ENCODE results near the gene CHAT. TPM values are rescaled to one million over a fixed set of nuclear protein-coding genes. Genes with fewer than 3 reads are reported as not detected.
A peak's percentile ranks its signal among the peaks of the same experiment; 100 is the strongest.

CHAT gene
- total RNA-seq, 1 donor from 2014 or later = not detected

DNA sequence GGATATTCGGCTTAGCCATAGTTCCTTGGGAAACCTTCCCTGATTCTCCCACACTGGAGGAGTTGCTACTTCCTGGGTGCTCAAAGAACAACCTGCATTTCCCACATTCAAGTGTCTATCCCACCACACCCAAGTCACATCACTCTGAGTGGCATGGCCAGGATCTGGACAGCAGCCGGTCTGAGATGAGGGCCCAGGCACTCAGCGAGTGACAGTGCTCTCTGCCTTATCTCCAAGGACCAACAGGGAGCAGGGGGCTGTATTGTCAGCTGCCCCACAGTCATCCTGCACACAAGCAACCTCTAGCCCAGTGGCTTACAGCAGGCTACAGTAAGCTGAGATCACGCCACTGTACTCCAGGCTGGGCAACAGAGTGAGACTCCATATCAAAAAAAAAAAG, 19.8 kb upstream of the CHAT start:
- no peak for DNase-seq
- no peaks in the 10 kb centered on the region for H3K4me1 ChIP-seq
- TF ChIP-seq, protein P1, sequence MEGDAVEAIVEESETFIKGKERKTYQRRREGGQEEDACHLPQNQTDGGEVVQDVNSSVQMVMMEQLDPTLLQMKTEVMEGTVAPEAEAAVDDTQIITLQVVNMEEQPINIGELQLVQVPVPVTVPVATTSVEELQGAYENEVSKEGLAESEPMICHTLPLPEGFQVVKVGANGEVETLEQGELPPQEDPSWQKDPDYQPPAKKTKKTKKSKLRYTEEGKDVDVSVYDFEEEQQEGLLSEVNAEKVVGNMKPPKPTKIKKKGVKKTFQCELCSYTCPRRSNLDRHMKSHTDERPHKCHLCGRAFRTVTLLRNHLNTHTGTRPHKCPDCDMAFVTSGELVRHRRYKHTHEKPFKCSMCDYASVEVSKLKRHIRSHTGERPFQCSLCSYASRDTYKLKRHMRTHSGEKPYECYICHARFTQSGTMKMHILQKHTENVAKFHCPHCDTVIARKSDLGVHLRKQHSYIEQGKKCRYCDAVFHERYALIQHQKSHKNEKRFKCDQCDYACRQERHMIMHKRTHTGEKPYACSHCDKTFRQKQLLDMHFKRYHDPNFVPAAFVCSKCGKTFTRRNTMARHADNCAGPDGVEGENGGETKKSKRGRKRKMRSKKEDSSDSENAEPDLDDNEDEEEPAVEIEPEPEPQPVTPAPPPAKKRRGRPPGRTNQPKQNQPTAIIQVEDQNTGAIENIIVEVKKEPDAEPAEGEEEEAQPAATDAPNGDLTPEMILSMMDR (IDR thresholded peaks at IDR 0.05) = no peak
- no peaks in the 10 kb centered on the region for H3K36me3 ChIP-seq
- peaks cover 10% of the 10 kb centered on the region for H3K27me3 ChIP-seq (ENCODE audit: low read depth)
- ATAC-seq = no peak
- no peaks in the 10 kb centered on the region for H3K9me3 ChIP-seq
- no peak overlapping the region for H3K4me3 ChIP-seq
- H3K27ac ChIP-seq = no peak overlapping the region
- intact Hi-C loops (cut with DNase I) = no loop called here

DNA sequence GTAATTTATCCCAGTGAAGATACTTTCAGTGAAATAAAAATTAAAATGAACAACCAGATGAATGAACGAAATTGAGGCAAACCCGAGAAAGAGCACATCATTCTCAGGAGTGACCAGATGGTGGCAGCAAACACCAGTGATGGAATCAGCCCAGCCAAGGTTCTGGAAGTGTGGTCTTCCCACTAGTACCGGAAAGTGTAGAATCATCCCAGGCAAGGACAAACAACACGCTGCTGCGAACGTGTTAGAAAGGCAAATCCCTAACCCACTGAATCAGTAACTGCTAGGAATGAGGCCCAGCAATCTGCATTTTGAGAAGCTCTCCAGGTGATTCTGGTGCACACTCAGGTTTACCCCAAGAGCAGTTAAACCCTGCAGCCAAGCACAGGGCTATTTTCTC, 19.2 kb upstream of the CHAT start:
- H3K27ac ChIP-seq = no peak overlapping the region
- ATAC-seq = peak; percentile 51 to 61
- H3K36me3 ChIP-seq = no peaks in the 10 kb centered on the region
- H3K4me1 ChIP-seq = no peaks in the 10 kb centered on the region
- no peaks in the 10 kb centered on the region for H3K9me3 ChIP-seq
- no peak overlapping the region for H3K4me3 ChIP-seq
- H3K27me3 ChIP-seq (ENCODE audit: low read depth) = peaks cover 13% of the 10 kb centered on the region
- intact Hi-C loops (cut with DNase I) = no loop called here
- no peak for DNase-seq
- TF ChIP-seq, protein P1 (IDR thresholded peaks at IDR 0.05) = peak; percentile 75

DNA sequence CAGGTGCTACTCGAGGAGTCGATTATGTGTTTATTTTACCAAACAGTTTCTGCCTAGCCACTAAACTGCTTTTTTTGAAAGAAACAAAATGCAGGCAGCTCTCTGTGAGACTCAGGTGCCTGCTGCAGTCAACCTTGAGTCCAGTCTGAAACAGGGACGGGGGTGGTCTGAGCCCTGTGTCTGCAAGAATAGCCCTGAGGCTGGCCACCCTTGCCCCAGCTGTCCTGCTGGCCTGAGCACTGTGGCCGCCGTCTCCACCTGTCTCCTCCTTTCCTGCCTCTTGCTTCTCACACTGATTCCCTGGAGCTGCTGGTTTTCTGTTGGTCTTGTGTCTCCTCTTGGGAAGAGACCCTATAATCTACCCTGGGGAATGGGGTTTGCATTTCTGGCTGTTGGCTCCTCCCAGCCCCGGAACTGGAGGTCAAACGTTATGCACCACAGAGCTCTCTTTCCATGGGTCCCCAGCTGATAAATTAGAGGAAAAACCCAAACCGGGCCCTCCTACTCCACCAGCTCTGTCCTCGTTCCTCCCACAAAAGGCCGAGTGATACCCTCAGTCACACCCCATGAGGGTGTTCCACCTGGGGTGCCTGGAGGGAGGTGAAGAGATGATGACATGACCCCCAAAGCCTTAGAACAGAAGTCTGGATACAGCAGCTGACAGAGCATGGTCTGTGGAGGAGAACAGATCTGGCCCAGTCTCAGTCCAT, 18.7 kb upstream of the CHAT start:
- no peak for DNase-seq
- intact Hi-C loops (cut with DNase I) = no loop called here
- ATAC-seq = no peak
- H3K27ac ChIP-seq = no peak overlapping the region
- no peak overlapping the region for H3K4me3 ChIP-seq
- TF ChIP-seq, protein P1 (IDR thresholded peaks at IDR 0.05) = no peak
- no peaks in the 10 kb centered on the region for H3K9me3 ChIP-seq
- H3K4me1 ChIP-seq = no peaks in the 10 kb centered on the region
- H3K27me3 ChIP-seq (ENCODE audit: low read depth) = peaks cover 13% of the 10 kb centered on the region
- no peaks in the 10 kb centered on the region for H3K36me3 ChIP-seq

DNA sequence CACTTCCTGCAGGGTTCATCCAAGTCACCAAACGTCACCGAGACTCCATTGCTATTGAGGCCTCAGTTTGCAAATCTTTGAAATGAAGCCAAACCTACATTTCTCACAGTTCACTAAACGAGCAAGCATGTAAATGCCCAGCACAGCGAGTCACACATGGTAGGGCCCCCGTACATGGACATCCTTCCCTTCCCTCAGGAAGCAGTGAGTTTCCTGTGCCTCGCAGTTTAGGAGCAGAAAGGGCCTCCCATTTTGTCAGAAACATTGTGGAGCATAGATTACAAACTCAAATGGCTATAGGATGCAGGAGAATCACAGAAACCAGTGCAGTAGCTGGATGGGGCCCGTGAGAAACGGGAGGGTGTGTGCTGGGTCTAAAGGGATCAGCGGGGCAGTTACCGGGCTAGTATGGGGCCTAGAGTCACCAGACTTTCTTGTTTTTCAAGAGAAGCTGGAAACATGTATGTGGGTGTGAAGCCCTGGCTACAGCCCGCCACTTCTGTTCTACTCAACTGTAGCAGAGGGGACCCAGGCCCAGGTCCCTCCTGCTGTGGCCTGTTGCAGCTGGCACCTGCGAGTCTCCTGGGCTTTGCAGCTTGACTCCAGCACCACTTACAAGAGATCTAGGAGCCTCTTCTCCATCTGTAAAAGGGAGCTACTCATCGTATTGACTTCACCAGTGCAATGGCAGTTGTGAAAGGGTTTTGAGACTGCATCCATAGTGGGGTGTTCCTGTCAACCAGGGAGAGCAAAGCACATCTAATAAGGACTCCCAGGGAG, 17.9 kb upstream of the CHAT start:
- no peak for ATAC-seq
- no peak overlapping the region for H3K4me3 ChIP-seq
- intact Hi-C loops (cut with DNase I) = no loop called here
- no peaks in the 10 kb centered on the region for H3K36me3 ChIP-seq
- TF ChIP-seq, protein P1 (IDR thresholded peaks at IDR 0.05) = no peak
- no peaks in the 10 kb centered on the region for H3K4me1 ChIP-seq
- H3K9me3 ChIP-seq = no peaks in the 10 kb centered on the region
- H3K27ac ChIP-seq = no peak overlapping the region
- peaks cover 15% of the 10 kb centered on the region for H3K27me3 ChIP-seq (ENCODE audit: low read depth)
- DNase-seq = no peak

DNA sequence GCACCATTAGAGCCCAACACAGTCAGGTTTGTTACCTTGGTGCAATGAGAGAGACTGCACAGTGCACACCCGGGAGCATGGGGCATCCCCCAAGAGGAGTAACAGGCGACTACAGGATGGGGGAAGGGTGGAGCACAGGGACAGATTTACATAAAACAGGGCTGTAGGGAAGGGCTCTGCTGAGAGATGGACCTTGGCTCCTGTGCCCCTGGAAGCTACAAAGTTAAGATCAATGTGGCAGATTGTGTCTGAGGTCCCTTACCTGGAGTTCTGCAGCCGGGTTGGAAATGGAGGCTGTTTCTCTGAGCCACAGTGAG, 17.4 kb upstream of the CHAT start:
- ATAC-seq (no peak), DNase-seq (no peak)
- H3K4me1 ChIP-seq = no peaks in the 10 kb centered on the region
- H3K9me3 ChIP-seq = no peaks in the 10 kb centered on the region
- intact Hi-C loops (cut with DNase I) = no loop called here
- no peak overlapping the region for H3K27ac ChIP-seq
- peaks cover 18% of the 10 kb centered on the region for H3K27me3 ChIP-seq (ENCODE audit: low read depth)
- TF ChIP-seq, protein P1 (IDR thresholded peaks at IDR 0.05) = no peak
- no peak overlapping the region for H3K4me3 ChIP-seq
- no peaks in the 10 kb centered on the region for H3K36me3 ChIP-seq
